Measurements from ENCODE around the gene NUS1.

DNA sequence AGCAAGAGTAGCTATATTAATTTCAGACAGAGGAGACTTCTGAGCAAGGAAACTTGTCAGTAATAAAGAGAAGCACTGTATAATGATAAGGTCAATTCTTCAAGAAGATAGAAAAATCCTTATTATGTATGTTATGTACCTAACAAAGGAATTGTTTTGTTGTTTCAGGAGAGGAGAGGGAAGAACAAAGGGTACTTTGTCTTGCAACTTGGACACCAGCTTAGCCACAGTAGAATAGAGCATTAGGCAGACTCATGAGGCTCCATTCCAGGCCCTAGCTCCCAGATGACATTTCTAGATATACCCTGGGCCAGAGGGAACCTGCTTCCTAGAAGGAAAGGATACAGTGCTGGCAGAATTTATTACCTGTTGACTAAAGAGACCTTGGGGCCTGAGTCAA lies 6.5 kb upstream of the NUS1 start:
- TF ChIP-seq, protein P1, sequence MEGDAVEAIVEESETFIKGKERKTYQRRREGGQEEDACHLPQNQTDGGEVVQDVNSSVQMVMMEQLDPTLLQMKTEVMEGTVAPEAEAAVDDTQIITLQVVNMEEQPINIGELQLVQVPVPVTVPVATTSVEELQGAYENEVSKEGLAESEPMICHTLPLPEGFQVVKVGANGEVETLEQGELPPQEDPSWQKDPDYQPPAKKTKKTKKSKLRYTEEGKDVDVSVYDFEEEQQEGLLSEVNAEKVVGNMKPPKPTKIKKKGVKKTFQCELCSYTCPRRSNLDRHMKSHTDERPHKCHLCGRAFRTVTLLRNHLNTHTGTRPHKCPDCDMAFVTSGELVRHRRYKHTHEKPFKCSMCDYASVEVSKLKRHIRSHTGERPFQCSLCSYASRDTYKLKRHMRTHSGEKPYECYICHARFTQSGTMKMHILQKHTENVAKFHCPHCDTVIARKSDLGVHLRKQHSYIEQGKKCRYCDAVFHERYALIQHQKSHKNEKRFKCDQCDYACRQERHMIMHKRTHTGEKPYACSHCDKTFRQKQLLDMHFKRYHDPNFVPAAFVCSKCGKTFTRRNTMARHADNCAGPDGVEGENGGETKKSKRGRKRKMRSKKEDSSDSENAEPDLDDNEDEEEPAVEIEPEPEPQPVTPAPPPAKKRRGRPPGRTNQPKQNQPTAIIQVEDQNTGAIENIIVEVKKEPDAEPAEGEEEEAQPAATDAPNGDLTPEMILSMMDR (IDR thresholded peaks at IDR 0.05) = no peak
- no peak for TF ChIP-seq POLR2A (IDR thresholded peaks at IDR 0.05)
